Retinal pigment epithelial cell (primary cell): ENCODE data around the gene RNGTT.

Source experiments
- DNase-seq: peaks from one replicate; pipeline ENCODE4 v3.0.0-alpha.2; 2010; ENCODE audit warnings: low read depth
- H3K4me3 ChIP-seq: 2 replicates; pipeline ENCODE4 v1.5.1; 2011; ENCODE audit warnings: mild to moderate bottlenecking, low read length, control low read depth, moderate library complexity
- CTCF ChIP-seq: conservative IDR thresholded peaks from 2 replicates; pipeline ENCODE4 v1.5.1; 2011; ENCODE audit warnings: low read depth, low read length, control low read depth, inconsistent platforms

Gene RNGTT

GRCh38 chr6:88573561-88573960, 389.9 kb downstream of the RNGTT start:
- H3K4me3 ChIP-seq: no peak overlapping the region
- TF ChIP-seq CTCF: no peak
- no peak for DNase-seq

- no peak overlapping the region for H3K4me3 ChIP-seq
- DNase-seq: no peak
- TF ChIP-seq CTCF: no peak
Measured at GRCh38 chr6:88572449-88573139, 390.8 kb downstream of the RNGTT start.

GRCh38 chr6:88569959-88570358, 393.5 kb downstream of the RNGTT start:
- H3K4me3 ChIP-seq: no peak overlapping the region
- TF ChIP-seq CTCF: no peak
- DNase-seq: no peak

- DNase-seq: no peak
- no peak overlapping the region for H3K4me3 ChIP-seq
- TF ChIP-seq CTCF: no peak
Measured at GRCh38 chr6:88567696-88568095, 395.7 kb downstream of the RNGTT start.

GRCh38 chr6:88566746-88567534, 396.5 kb downstream of the RNGTT start:
- no peak for DNase-seq
- TF ChIP-seq CTCF: no peak
- H3K4me3 ChIP-seq: no peak overlapping the region

- no peak overlapping the region for H3K4me3 ChIP-seq
- no peak for TF ChIP-seq CTCF
- no peak for DNase-seq
Measured at GRCh38 chr6:88565836-88566235, 397.6 kb downstream of the RNGTT start.

- no peak for DNase-seq
- TF ChIP-seq CTCF: no peak
- no peak overlapping the region for H3K4me3 ChIP-seq
Measured at GRCh38 chr6:88565409-88565811, 398.0 kb downstream of the RNGTT start.
